IMR-90 (cell line): ENCODE results near the gene CAP2. TPM values are rescaled to one million over a fixed set of nuclear protein-coding genes. Genes with fewer than 3 reads are reported as not detected.

ENCODE experiments used
- ATAC-seq: fragments of 200-7000 bp; cut with Tn5 transposase; 2 replicates; pipeline ENCODE4 v1.9.1; 2020; ENCODE audit warnings: low read depth, mild to moderate bottlenecking, moderate library complexity
- BruUV-seq: library from RNA; stranded (reverse); fragments of 400-500 nt; replicated peaks from 2 replicates; lab custom pipeline; 2021; lab: Mats Ljungman, UMichigan
- CTCF ChIA-PET: fragments of 300-600 bp; formaldehyde crosslinking; extraction: SDS; loops from one replicate; lab custom pipeline; 2021; ENCODE audit warnings: antibody characterized with exemption; lab: Yijun Ruan, JAX
- POLR2A ChIA-PET: fragments of 300-600 bp; sonication (Branson Sonifier 250); formaldehyde crosslinking; loops from one replicate; lab custom pipeline; 2022; ENCODE audit warnings: antibody characterized with exemption; ENCODE audit not compliant: unreplicated experiment; lab: Charles Lee
- DNase-seq: peaks from one replicate; pipeline ENCODE4 v3.0.0; 2013
- H2AFZ ChIP-seq: replicated peaks from 2 replicates; pipeline ENCODE3; 2013; ENCODE audit warnings: low read length, mild to moderate bottlenecking; ENCODE audit not compliant: poor library complexity
- H2AK5ac ChIP-seq: 2 replicates; pipeline ENCODE4 v1.6.1; 2013; ENCODE audit warnings: low read depth, low read length, inconsistent platforms
- H2AK9ac ChIP-seq: replicated peaks from 2 replicates; pipeline ENCODE3; 2013; ENCODE audit warnings: mild to moderate bottlenecking, low read depth, low read length, moderate library complexity; ENCODE audit not compliant: poor library complexity
- H2BK120ac ChIP-seq: 2 replicates; pipeline ENCODE4 v1.6.1; 2013; ENCODE audit warnings: low read depth, low read length, inconsistent platforms
- H2BK15ac ChIP-seq: 3 replicates; pipeline ENCODE4 v1.6.1; 2013; ENCODE audit warnings: low read depth, low read length, inconsistent platforms
- H2BK20ac ChIP-seq: 2 replicates; pipeline ENCODE4 v1.6.1; 2013; ENCODE audit warnings: low read depth, mild to moderate bottlenecking, inconsistent platforms, low read length, moderate library complexity
- H2BK5ac ChIP-seq: 2 replicates; pipeline ENCODE4 v1.6.1; 2013; ENCODE audit warnings: mild to moderate bottlenecking, low read depth, low read length, inconsistent platforms; ENCODE audit not compliant: poor library complexity, severe bottlenecking
- H3K14ac ChIP-seq: replicated peaks from 2 replicates; pipeline ENCODE4 v1.6.1; 2013; ENCODE audit warnings: low read depth, low read length, inconsistent platforms
- H3K18ac ChIP-seq: 2 replicates; pipeline ENCODE4 v1.6.1; 2013; ENCODE audit warnings: low read depth, low read length, control low read depth
- H3K23ac ChIP-seq: 2 replicates; pipeline ENCODE4 v1.6.1; 2013; ENCODE audit warnings: low read depth, low read length, inconsistent platforms
- H3K27ac ChIP-seq: 2 replicates; pipeline ENCODE4 v1.5.1; 2013; ENCODE audit warnings: mild to moderate bottlenecking, control low read depth, low read length; ENCODE audit not compliant: insufficient read depth
- H3K27me3 ChIP-seq: 2 replicates; pipeline ENCODE4 v1.6.1; 2013; ENCODE audit warnings: low read length; ENCODE audit not compliant: control insufficient read depth, insufficient read depth
- H3K36me3 ChIP-seq: 2 replicates; pipeline ENCODE4 v1.6.1; 2013; ENCODE audit warnings: low read length, mixed read lengths; ENCODE audit not compliant: control insufficient read depth, insufficient read depth
- H3K4ac ChIP-seq: 2 replicates; pipeline ENCODE4 v1.6.1; 2013; ENCODE audit warnings: low read depth, low read length, inconsistent platforms
- H3K4me1 ChIP-seq: 2 replicates; pipeline ENCODE4 v1.6.1; 2013; ENCODE audit warnings: low read length, mixed read lengths; ENCODE audit not compliant: control insufficient read depth, insufficient read depth
- H3K4me2 ChIP-seq: 2 replicates; pipeline ENCODE4 v1.6.1; 2013; ENCODE audit warnings: low read depth, mild to moderate bottlenecking, control low read depth, low read length, moderate library complexity
- H3K4me3 ChIP-seq: 2 replicates; pipeline ENCODE4 v1.5.1; 2013; ENCODE audit warnings: low read depth, mild to moderate bottlenecking, control low read depth, low read length, moderate library complexity; ENCODE audit not compliant: insufficient read depth
- H3K56ac ChIP-seq: 2 replicates; pipeline ENCODE4 v1.6.1; 2013; ENCODE audit warnings: low read length, inconsistent platforms; ENCODE audit not compliant: insufficient read depth; ENCODE audit errors: extremely low read depth
- H3K79me1 ChIP-seq, 2 experiments: 2 replicates each; pipeline ENCODE4 v1.6.1; 2013; ENCODE audit warnings: low read length in 2 of 2, inconsistent platforms in 1 of 2, low read depth in 1 of 2
- H3K9ac ChIP-seq: 2 replicates; pipeline ENCODE4 v1.6.1; 2013; ENCODE audit warnings: low read depth, low read length, control low read depth
- H3K9me1 ChIP-seq: 2 replicates; pipeline ENCODE4 v1.6.1; 2013; ENCODE audit warnings: low read length, inconsistent platforms; ENCODE audit not compliant: insufficient read depth
- H3K9me3 ChIP-seq: 2 replicates; pipeline ENCODE4 v1.6.1; 2013; ENCODE audit warnings: low read length; ENCODE audit not compliant: control insufficient read depth, insufficient read depth
- H4K20me1 ChIP-seq: 2 replicates; pipeline ENCODE4 v1.6.1; 2013; ENCODE audit warnings: low read length, inconsistent platforms; ENCODE audit not compliant: insufficient read depth
- H4K5ac ChIP-seq: 2 replicates; pipeline ENCODE4 v1.6.1; 2013; ENCODE audit warnings: mild to moderate bottlenecking, low read depth, low read length, control low read depth
- H4K8ac ChIP-seq, 2 experiments: 2 replicates each; pipeline ENCODE4 v1.6.1; 2013; ENCODE audit warnings: low read depth in 2 of 2, low read length in 2 of 2, control low read depth in 1 of 2, inconsistent platforms in 1 of 2
- H4K91ac ChIP-seq: 2 replicates; pipeline ENCODE4 v1.6.1; 2013; ENCODE audit warnings: low read depth, low read length, inconsistent platforms; ENCODE audit not compliant: insufficient read depth
- CEBPB ChIP-seq: IDR thresholded peaks from 2 replicates; pipeline ENCODE4 v1.6.1; 2012; ENCODE audit warnings: low read depth, low read length, improper control_type of control experiment
- FOS ChIP-seq: fragments of 150-350 bp; IDR thresholded peaks from 2 replicates; pipeline ENCODE4 v1.6.1; 2016; ENCODE audit warnings: low read depth, low read length
- MAFK ChIP-seq: IDR thresholded peaks from 2 replicates; pipeline ENCODE4 v1.6.1; 2012; ENCODE audit warnings: low read depth, low read length, improper control_type of control experiment
- RAD21 ChIP-seq: IDR thresholded peaks from 2 replicates; pipeline ENCODE4 v1.6.1; 2012; ENCODE audit warnings: low read length, improper control_type of control experiment
- RFX5 ChIP-seq: IDR thresholded peaks from 2 replicates; pipeline ENCODE4 v1.8.0; 2012; ENCODE audit warnings: low read depth, mild to moderate bottlenecking, low read length, moderate library complexity
- SMC3 ChIP-seq: fragments of 150-350 bp; IDR thresholded peaks from 2 replicates; pipeline ENCODE4 v1.6.1; 2016; ENCODE audit warnings: low read depth, mild to moderate bottlenecking, antibody characterized with exemption, low read length, moderate library complexity
- WGBS, 2 experiments: methylation state at CpG; one replicate each; pipeline versions ENCODE4 v1.1.5 to v1.1.7; 2013; ENCODE audit warnings: missing lambda C conversion rate in 2 of 2; ENCODE audit not compliant: insufficient read length in 1 of 2; ENCODE audit errors: extremely low coverage in 2 of 2; 5-methylcytosine and 5-hydroxymethylcytosine counted together
- dilution Hi-C: fragments of 300-500 bp; cut with HindIII; formaldehyde crosslinking; loops from one replicate; pipeline ENCODE4 v1.14.3; 2018; ENCODE audit warnings: low sequenced_read_pairs; ENCODE audit not compliant: unreplicated experiment
- in situ Hi-C: fragments of 300-500 bp; cut with MboI; formaldehyde crosslinking; loops from 3 replicates; pipeline ENCODE4 v1.14.3; 2019; ENCODE audit warnings: low sequenced_read_pairs, inconsistent platforms, mixed read lengths
- intact Hi-C: fragments of 100-400 bp; cut with micrococcal nuclease; formaldehyde crosslinking; loops from 2 replicates; pipeline ENCODE4 v1.10.0; 2022
- polyA plus RNA-seq, 3 experiments: library from polyadenylated mRNA; depleted of rRNA; stranded (reverse); fragments of >200 nt; gene quantifications; 2 replicates each; pipeline ENCODE4 v1.2.3, GENCODE V29; 2012; ENCODE audit warnings: low replicate concordance in 1 of 3
- total RNA-seq: library from RNA; depleted of rRNA; stranded (reverse); fragments of >200 nt; gene quantifications from 2 replicates; pipeline ENCODE4 v1.2.3, GENCODE V29; 2012

CAP2 gene
- total and polyA plus RNA-seq, 2 of the 4 experiments (the other 2 are of a cell fraction), result 14.5 to 27.5 TPM

DNA sequence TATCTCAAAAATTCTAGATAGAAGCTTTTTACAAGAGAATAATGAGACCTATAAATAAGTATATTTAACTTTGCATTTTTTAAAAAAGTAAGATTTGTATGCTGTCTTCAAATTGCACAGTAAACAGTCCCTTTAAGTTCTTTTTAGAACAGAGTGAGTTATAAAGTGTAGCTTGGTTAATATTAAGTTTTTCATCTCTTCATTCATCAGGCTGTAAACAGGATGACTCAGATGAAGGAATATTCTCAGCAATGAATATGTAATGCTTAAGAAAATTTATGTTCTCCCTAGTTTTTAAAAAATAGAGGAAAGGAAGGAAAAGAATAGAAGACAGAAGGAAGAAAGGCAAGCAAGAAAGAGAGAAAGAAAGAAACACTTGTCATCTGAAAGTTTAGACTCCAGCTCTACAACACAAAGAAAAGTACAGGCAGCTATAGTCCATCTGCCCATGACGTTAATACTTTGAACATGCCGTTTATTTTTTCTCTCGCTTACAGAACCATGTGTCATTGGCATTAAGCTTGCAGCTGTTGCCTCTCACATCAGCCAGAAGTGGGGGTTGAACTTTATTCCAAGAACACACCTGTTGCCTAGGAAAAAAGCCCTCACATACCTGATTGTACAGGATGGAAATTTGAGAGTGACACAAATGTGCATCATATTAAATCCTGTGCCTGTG is 36.1 kb downstream of the CAP2 start (continued):
- peak; percentile 12; the same call in 1 of the 2 replicates for TF ChIP-seq FOS

DNA sequence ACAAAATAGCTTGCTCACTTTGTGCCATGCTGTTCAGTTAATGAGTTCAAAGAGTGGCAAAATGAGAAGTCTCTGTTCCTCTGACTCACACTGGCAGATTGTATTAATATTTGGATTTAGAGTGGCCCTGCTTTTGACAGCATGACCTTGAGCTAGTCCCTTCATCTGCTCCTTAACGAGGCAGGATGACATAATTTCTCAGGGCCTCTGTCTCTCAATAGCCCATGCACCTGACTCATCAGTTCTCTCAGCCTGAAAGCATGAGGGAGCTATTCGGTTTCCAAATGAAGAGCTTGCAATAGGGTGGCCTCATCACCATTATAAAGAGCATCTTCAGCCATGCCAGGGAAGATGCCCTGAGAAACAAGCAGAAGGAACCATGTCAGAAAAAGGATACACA is 38.2 kb downstream of the CAP2 start:
- dilution Hi-C loops, result no loop called here
- in situ Hi-C loops, result no loop called here

More for the DNA sequence above, 38.2 kb downstream of the CAP2 start:
- Histone ChIP-seq H4K20me1 (peaks cover 12% of the 10 kb centered on the region; the same call in 1 of the 2 replicates), H3K14ac (no peak overlapping the region), H4K8ac (no peak overlapping the region), H4K5ac (no peak overlapping the region), H3K4me1 (peaks cover 9% of the 10 kb centered on the region), H4K91ac (no peak overlapping the region), H3K79me1 (peaks cover 4 to 19% of the 10 kb centered on the region in 2 experiments; a peak in 3 of 4 replicates), H2BK15ac (no peak overlapping the region), H3K23ac (no peak overlapping the region), H3K4me3 (no peak overlapping the region), H2AK9ac (no peak overlapping the region), H3K9ac (no peak overlapping the region), H3K18ac (no peak overlapping the region), H3K27me3 (no peaks in the 10 kb centered on the region), H2AFZ (no peak overlapping the region), H2AK5ac (peak overlapping the region; percentile 34), H3K56ac (no peak overlapping the region), H3K9me1 (peaks cover 7% of the 10 kb centered on the region; the same call in 1 of the 2 replicates), H2BK20ac (no peak overlapping the region; the same call in 1 of the 2 replicates), H2BK5ac (no peak overlapping the region), H3K9me3 (no peaks in the 10 kb centered on the region), H3K4me2 (no peak overlapping the region), H2BK120ac (no peak overlapping the region), H3K36me3 (peaks cover 12% of the 10 kb centered on the region), H3K27ac (no peak overlapping the region), H3K4ac (no peak overlapping the region; the same call in 1 of the 2 replicates)
- no TSS peak for BruUV-seq
- ATAC-seq (peak; percentile 79), DNase-seq (peak; percentile 88)
- ChIA-PET POLR2A (interaction anchor here (1.1 kb wide), 1 partner anchor 13 kb away, joined by 3 read pairs; no protein-coding TSS in a partner anchor), CTCF (no interaction called here)
- TF ChIP-seq RAD21, result no peak
- 0 out of 2 replicates have a peak, but pooled peaks have one; percentile 28 for TF ChIP-seq FOS
- TF ChIP-seq MAFK, result peak; percentile 72
- peak; percentile 11; the same call in 1 of the 2 replicates for TF ChIP-seq SMC3
- TF ChIP-seq CEBPB, result peak; percentile 50; the same call in 1 of the 2 replicates
- TF ChIP-seq RFX5, result no peak
- WGBS, 2 experiments, result no CpG with 5 or more reads among the region's 2 CpGs
- intact Hi-C loops, result no loop called here
